ENCODE results near the gene VARS1.
A peak's percentile ranks its signal among the peaks of the same experiment; 100 is the strongest.
"Not testable (repeated sequence)": the region's sequence is repeated elsewhere in the genome, so short reads cannot be mapped to it uniquely, and the experiment has no call there.

Gene VARS1

GRCh38 chr6:31797588-31797987 is 2.0 kb upstream of the VARS1 start:
- DNase-seq (ENCODE audit: extremely low spot score, insufficient read length, low read depth) (no peak), FAIRE-seq (peak; percentile 18)

- FAIRE-seq, result no peak
- no peak for DNase-seq (ENCODE audit: extremely low spot score, insufficient read length, low read depth)
Observed at GRCh38 chr6:31796993-31797385, 1.4 kb upstream of the VARS1 start.

- FAIRE-seq (no peak), DNase-seq (ENCODE audit: extremely low spot score, insufficient read length, low read depth) (no peak)
Observed at GRCh38 chr6:31794866-31795615, 511 bp downstream of the VARS1 start.

DNA sequence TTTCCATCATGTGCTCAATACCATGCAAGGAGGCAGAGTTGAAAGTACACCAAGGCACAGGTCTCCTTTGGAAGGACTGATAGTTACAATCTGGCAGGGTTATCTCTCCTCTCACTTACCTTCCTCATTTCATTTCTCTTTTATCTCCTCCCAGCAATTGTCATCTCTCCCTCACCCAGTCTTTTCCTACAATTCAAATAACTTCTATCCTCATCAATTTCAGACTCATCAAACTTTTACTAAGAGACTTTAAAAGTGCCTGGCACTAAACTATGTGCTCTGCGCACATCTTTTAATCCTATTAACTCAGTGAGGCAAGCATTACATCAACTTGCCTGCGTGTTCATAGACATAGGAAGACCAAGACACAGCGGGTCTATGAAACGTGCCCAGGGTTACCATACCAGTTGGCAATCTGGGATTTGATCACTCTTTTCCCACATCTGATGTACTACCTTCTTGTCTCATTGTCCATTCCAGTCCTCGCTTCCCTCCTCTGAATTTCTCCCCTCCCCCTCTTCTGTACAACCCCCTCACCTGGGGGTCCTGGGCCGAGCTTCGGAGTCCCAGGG is 1.2 kb downstream of the VARS1 start:
- DNase-seq (ENCODE audit: extremely low spot score, insufficient read length, low read depth), result no peak
- FAIRE-seq, result no peak

DNA sequence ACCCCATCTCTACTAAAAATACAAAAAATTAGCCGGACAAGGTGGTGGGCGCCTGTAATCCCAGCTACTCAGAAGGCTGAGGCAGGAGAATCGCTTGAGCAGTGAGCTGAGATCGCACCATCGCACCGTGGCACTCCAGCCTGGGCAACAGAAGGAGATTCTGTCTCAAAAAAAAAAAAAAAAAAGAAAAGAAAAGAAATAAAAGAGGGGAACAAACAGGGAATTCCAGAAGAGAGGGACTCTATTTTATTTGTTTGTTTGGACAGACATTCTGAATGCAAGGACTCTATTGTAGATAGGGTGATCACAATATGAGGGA is 1.7 kb downstream of the VARS1 start:
- not testable (repeated sequence) for FAIRE-seq; DNase-seq (ENCODE audit: extremely low spot score, insufficient read length, low read depth)

DNA sequence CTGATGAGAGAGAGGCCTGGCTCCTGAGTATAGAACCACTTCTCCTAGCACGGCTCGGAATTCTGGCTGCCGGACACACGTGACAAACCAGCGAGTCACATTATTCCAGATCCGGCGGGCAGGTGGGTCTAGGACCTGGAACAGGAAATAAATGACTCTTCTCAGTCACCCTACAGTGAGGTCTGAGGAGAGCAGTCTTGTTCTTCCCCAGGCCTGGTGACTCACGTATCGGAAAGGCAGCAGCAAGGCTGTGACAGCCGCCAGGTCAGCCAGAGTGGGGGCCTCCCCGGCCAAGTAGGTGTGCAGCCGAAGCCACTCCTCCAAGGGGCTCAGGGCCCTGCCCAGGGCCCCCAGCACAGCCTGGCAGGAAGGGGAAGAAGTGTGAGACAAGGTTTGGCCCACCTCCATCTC is 2.8 kb downstream of the VARS1 start:
- DNase-seq (ENCODE audit: extremely low spot score, insufficient read length, low read depth), result no peak
- FAIRE-seq, result no peak

DNA sequence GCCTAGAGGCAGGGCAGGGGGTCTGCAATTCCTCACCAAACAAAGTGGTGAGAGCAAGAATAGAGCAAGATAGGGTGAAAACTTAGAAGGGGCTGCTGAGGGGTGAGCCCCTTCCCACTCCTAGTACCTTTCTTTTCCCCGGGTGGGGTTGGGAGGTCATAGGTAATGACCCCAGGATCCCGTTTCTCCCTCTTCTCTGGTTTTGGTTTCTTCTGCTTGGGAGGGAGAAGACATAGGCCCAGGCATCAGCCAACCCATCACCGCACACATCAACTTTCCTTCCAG is 3.5 kb downstream of the VARS1 start:
- FAIRE-seq (no peak), DNase-seq (ENCODE audit: extremely low spot score, insufficient read length, low read depth) (no peak)

GRCh38 chr6:31791324-31792089 is 4.0 kb downstream of the VARS1 start:
- DNase-seq (ENCODE audit: extremely low spot score, insufficient read length, low read depth) (no peak), FAIRE-seq (peak; percentile 24)

- no peak for DNase-seq (ENCODE audit: extremely low spot score, insufficient read length, low read depth)
- FAIRE-seq, result no peak
Observed at GRCh38 chr6:31785475-31785874, 10.1 kb downstream of the VARS1 start.

DNA sequence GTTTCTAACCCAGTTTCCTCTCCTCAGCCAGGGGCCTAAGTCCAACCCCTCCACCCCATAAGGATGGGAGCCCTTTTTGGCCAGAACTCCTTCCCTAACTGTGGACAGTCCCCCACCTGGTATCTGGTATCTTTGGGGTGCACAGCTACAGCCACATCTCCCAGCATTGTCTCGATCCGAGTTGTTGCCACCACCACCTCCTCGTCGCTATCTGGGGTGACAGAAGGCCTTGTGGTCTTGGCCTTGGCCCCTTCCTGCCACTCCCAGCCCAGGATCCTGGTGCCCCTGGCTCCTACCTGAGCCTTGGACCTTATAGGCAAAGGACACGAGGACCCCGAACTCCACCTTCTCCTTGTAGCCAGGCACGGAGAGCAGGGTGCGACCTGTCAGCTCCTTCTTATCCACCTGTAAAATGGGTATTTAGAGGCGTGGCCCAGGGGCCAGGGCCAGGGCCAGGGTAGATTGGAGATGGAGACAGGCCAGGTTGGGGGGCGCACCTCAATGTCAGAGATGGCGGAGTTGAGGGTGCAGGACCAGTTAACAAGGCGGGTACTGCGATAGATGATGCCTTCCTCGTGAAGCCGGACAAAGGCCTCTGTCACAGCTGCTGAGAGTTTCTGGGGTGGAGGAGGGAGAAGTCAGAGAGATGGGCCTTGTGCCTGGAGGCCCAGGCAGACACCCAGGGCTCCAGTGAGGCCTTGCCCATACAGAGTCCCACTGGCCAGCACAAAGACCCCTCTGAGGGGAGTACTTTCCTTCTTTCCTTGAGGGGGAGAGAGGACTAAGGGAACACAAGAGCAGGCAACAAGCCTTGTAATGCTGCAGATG is 11.2 kb downstream of the VARS1 start:
- DNase-seq (ENCODE audit: extremely low spot score, insufficient read length, low read depth), result no peak
- no peak for FAIRE-seq

GRCh38 chr6:31782126-31782855 is 13.3 kb downstream of the VARS1 start:
- no peak for FAIRE-seq
- no peak for DNase-seq (ENCODE audit: extremely low spot score, insufficient read length, low read depth)

GRCh38 chr6:31781244-31782125 is 14.1 kb downstream of the VARS1 start:
- no peak for FAIRE-seq
- DNase-seq (ENCODE audit: extremely low spot score, insufficient read length, low read depth), result no peak

DNA sequence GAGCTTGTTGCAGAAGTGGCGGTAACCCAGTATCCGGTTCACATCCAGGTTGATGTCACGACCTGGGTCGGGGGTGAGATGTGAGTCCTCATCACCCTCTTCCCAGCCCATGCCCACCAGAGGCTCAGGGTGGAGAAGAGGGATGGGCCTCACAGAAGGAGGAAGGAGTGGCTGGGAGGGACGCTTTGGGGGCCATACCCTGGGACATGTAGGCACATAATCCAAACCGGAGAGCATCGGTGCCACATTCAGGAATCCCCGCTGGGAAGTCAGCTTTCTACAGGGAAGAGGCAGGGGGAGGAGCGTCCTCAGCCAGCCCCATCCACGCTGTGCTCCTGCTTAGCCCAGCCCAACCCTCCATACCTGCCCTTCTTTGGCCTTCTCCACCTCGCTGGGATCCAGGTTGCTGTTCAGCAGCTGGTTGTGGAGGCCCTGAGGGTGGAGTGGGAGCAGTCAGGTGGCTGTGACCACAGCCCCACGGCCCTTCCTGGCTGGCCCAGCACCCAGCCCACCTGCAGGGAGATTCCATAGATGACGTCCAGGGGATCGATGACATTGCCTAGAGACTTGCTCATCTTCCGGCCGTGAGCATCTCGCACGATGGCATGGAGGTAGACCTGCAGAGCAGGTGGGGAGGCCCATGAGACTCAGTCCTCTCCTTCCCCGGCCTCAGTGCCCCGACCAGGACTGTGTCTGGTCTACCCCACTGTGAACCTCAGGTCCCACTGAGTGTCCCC is 14.9 kb downstream of the VARS1 start:
- FAIRE-seq (no peak), DNase-seq (ENCODE audit: extremely low spot score, insufficient read length, low read depth) (no peak)

DNA sequence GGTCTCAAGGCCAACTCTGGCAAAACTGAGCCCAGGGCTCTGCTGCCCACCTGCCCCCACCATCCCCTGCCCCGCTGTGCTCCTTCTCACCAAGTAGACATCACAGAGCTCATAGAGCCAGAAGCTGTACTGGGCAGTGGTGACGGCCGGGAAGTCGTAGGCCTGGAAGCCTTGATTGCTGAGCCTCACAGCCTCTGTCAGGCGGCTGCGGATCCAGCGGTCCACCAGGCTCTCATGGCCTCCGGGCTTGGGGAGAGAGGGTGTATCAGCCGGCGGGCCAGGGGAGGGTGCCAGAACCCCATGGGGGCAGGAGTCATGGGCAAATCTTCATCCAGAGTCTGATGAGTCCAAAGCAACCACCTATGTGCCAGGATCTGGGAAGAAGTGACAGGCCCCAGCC is 15.6 kb downstream of the VARS1 start:
- FAIRE-seq (no peak), DNase-seq (ENCODE audit: extremely low spot score, insufficient read length, low read depth) (no peak)

DNA sequence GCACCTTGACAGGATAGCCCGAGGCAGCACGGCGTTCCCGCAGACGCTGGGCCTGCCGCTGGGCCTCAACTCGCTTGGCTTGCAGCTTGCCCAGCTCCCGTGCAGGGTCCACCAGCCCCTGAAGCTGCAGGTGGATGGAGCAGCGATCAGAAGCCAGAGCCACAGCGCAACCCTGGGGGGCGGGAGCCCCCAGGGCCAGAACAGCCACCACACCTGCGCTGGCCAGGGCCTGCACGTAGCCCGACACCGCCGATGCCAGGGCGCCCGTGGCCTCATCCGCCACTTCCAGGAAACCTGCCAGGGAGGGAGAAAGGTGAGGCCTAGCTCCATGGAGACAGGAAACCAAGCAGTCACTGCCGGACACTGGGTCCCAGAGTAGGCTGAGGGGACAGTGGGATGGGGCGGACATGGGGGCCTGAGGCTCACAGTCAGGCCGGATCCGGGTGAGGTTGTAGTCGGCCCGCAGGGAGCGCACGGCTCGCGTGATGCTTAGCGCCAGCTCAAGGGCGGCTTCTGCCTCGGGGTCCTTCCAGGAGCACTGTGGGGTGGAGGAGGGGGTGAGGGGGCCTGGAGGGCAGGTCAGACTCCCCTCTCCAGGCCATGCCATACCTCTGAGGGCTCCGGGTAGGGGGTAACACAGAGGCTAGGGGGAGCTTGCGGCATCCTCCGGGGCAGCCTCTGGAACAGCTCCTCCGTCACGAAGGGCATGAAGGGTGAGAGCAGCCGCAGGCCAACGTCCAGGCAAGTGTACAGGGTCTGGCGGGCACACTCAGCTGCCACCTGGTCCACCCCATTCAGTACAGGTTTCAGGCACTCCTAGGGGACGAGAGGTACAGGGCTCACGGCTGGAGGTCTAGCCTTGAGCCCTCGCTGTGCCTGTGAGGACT is 16.3 kb downstream of the VARS1 start:
- no peak for DNase-seq (ENCODE audit: extremely low spot score, insufficient read length, low read depth)
- FAIRE-seq, result no peak

DNA sequence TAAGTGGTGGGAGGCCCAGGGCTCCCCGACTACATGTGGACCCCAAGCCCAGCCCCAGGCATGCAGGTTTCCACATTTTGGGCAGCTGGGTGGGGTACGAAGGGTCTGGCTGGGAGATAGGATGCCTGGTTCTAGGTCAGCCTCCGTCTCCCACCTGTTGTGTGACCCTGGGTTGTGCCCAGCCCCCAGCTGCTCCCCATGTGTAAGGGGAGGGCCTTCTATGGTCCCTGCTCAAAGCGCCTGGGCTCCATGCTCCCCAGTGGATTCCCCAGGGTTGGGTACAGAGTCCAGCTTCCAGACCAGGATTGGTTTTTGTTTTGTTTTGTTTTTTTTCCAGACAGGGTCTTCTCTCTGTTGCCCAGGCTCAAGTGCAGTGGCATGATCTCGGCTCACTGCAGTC is 17.4 kb downstream of the VARS1 start:
- DNase-seq (ENCODE audit: extremely low spot score, insufficient read length, low read depth) (no peak), FAIRE-seq (no peak)

- no peak for FAIRE-seq
- no peak for DNase-seq (ENCODE audit: extremely low spot score, insufficient read length, low read depth)
Observed at GRCh38 chr6:31777667-31778050, 17.9 kb downstream of the VARS1 start.
